GM20431 (cell line): Measurements from ENCODE around the gene TMTC2.
"Not testable (repeated sequence)": the region's sequence is repeated elsewhere in the genome, so short reads cannot be mapped to it uniquely, and the experiment has no call there.

ENCODE experiments used
- in situ Hi-C: fragments of 300-500 bp; cut with MseI, MboI; formaldehyde crosslinking; loops from one replicate; pipeline ENCODE4 v1.15.0; 2020; ENCODE audit warnings: low sequenced_read_pairs; ENCODE audit not compliant: unreplicated experiment

The TMTC2 gene

GRCh38 chr12:83097643-83098342 lies 411.1 kb downstream of the TMTC2 start:
- in situ Hi-C loops: no loop called here

GRCh38 chr12:83099436-83099835 lies 412.7 kb downstream of the TMTC2 start:
- in situ Hi-C loops: no loop called here

- in situ Hi-C loops: no loop called here
These were observed 415.8 kb downstream of the TMTC2 start for GRCh38 chr12:83102499-83102898.

GRCh38 chr12:83106873-83107272 lies 420.2 kb downstream of the TMTC2 start:
- in situ Hi-C loops: no loop called here

- in situ Hi-C loops: no loop called here
These were observed 423.7 kb downstream of the TMTC2 start for GRCh38 chr12:83110424-83110823.

GRCh38 chr12:83113945-83114344 lies 427.2 kb downstream of the TMTC2 start:
- in situ Hi-C loops: no loop called here

- in situ Hi-C loops: no loop called here
These were observed 428.3 kb downstream of the TMTC2 start for GRCh38 chr12:83114966-83115365.

- in situ Hi-C loops: not testable (repeated sequence)
These were observed 431.2 kb downstream of the TMTC2 start for GRCh38 chr12:83117926-83118325.

- in situ Hi-C loops: no loop called here
These were observed 435.4 kb downstream of the TMTC2 start for GRCh38 chr12:83121897-83122622.

- in situ Hi-C loops: no loop called here
These were observed 435.9 kb downstream of the TMTC2 start for GRCh38 chr12:83122623-83122934.

GRCh38 chr12:83123039-83123438 lies 436.3 kb downstream of the TMTC2 start:
- in situ Hi-C loops: no loop called here

GRCh38 chr12:83128540-83128939 lies 441.8 kb downstream of the TMTC2 start:
- in situ Hi-C loops: no loop called here

- in situ Hi-C loops: no loop called here
These were observed 443.5 kb downstream of the TMTC2 start for GRCh38 chr12:83130178-83130577.

- in situ Hi-C loops: no loop called here
These were observed 445.7 kb downstream of the TMTC2 start for GRCh38 chr12:83132360-83132759.

- in situ Hi-C loops: no loop called here
These were observed 449.7 kb downstream of the TMTC2 start for GRCh38 chr12:83136411-83136810.

GRCh38 chr12:83140135-83140534 lies 453.4 kb downstream of the TMTC2 start:
- in situ Hi-C loops: no loop called here

- in situ Hi-C loops: no loop called here
These were observed 454.8 kb downstream of the TMTC2 start for GRCh38 chr12:83141460-83141994.

GRCh38 chr12:83142914-83143313 lies 456.2 kb downstream of the TMTC2 start:
- in situ Hi-C loops: no loop called here

GRCh38 chr12:83143950-83144349 lies 457.2 kb downstream of the TMTC2 start:
- in situ Hi-C loops: no loop called here

GRCh38 chr12:83145325-83145840 lies 458.7 kb downstream of the TMTC2 start:
- in situ Hi-C loops: no loop called here

- in situ Hi-C loops: no loop called here
These were observed 460.6 kb downstream of the TMTC2 start for GRCh38 chr12:83147341-83147740.
